HL-60 (cell line): ENCODE results near the gene KLKB1.

Experiments used
- CTCF ChIP-seq: IDR thresholded peaks from one replicate; pipeline ENCODE4 v1.5.1; 2011; ENCODE audit warnings: low read length, control low read depth, inconsistent platforms; ENCODE audit not compliant: insufficient read depth
- GABPA ChIP-seq: IDR thresholded peaks from 2 replicates; pipeline ENCODE4 v1.6.1; 2012; ENCODE audit warnings: low read depth
- POLR2AphosphoS5 ChIP-seq: IDR thresholded peaks from 2 replicates; pipeline ENCODE4 v1.6.1; 2012; ENCODE audit warnings: low read depth
- TF ChIP-seq, protein P1 (sequence below): IDR thresholded peaks from 2 replicates; pipeline ENCODE4 v1.6.1; 2012; ENCODE audit warnings: low read depth; ENCODE audit not compliant: insufficient replicate concordance

DNA sequence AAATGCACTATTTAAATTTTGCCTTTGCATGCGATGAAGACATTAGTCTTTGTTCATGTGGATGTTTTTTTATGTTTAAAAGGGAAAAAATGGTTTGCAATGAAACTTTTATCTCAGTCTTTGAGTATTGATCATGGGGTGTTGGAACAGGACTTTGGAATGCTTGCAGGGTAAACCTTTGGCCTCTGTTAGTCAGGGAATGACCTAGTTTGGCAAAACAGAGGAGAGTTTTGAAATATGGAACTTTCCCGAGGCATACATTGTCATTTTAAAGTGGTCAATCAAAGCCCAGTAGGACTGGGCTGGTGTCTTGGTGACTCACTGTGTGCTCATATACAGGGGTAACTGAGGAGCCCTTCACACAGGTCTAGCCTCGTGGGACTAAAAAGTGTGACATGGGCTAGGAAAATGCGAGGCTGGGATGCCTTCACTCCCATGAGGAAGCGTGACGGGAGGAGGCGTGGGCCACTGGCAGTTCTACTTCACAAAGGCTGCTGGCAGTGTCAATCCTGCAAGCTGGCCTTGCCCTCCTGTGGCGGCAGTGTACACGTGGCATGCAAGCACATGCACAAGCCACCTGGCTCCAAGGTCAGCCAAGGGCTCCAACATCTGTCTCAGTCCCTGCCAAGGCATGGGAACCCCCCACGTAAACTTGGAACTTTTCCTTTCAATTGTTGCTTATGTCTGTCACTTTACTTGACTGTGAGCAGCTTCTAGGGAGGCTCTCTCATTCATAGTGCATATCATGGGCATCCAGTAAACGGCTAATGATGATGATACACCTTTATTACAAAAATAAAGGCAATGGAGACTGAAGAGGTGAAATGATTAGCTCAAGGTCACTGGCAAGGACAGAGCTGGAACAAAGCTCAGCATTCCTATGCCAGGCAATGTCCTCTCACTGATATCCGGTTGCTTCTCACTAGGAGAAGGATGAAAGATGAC lies 33.5 kb downstream of the KLKB1 start:
- no peak for TF ChIP-seq POLR2AphosphoS5
- TF ChIP-seq CTCF, result no peak
- TF ChIP-seq GABPA, result no peak
- TF ChIP-seq, protein P1, sequence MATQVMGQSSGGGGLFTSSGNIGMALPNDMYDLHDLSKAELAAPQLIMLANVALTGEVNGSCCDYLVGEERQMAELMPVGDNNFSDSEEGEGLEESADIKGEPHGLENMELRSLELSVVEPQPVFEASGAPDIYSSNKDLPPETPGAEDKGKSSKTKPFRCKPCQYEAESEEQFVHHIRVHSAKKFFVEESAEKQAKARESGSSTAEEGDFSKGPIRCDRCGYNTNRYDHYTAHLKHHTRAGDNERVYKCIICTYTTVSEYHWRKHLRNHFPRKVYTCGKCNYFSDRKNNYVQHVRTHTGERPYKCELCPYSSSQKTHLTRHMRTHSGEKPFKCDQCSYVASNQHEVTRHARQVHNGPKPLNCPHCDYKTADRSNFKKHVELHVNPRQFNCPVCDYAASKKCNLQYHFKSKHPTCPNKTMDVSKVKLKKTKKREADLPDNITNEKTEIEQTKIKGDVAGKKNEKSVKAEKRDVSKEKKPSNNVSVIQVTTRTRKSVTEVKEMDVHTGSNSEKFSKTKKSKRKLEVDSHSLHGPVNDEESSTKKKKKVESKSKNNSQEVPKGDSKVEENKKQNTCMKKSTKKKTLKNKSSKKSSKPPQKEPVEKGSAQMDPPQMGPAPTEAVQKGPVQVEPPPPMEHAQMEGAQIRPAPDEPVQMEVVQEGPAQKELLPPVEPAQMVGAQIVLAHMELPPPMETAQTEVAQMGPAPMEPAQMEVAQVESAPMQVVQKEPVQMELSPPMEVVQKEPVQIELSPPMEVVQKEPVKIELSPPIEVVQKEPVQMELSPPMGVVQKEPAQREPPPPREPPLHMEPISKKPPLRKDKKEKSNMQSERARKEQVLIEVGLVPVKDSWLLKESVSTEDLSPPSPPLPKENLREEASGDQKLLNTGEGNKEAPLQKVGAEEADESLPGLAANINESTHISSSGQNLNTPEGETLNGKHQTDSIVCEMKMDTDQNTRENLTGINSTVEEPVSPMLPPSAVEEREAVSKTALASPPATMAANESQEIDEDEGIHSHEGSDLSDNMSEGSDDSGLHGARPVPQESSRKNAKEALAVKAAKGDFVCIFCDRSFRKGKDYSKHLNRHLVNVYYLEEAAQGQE, result no peak
